Stimulated activated CD4-positive, alpha-beta T cell treated with anti-CD3 and anti-CD28 coated beads, Interleukin-15, amount 100 ng/mL, for 24 hours (primary cell): ENCODE data around the gene ZFAND3.

Experiments used
- DNase-seq: peaks from one replicate; pipeline ENCODE4 v3.0.0-alpha.2; 2020

Gene ZFAND3

DNA sequence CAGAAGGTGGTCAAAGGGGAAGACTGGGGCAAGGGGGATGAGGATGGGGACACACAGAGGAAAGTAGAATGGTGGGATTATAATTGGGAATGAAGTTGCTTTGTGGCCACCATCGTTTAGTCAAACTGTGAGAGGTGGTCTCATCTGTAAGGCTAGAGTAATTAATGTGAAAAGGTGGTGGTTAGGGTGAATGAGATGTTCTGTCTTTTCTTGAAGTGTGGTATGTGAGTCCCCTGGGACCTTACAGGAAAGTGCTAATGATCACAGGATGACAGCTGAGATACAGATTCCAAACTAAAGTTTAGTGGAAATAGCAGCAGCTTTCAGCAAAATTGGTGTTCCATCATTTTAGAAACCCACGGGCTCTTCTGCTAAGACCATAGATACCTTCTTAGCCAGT, 10.7 kb downstream of the ZFAND3 start:
- DNase-seq, result no peak

DNA sequence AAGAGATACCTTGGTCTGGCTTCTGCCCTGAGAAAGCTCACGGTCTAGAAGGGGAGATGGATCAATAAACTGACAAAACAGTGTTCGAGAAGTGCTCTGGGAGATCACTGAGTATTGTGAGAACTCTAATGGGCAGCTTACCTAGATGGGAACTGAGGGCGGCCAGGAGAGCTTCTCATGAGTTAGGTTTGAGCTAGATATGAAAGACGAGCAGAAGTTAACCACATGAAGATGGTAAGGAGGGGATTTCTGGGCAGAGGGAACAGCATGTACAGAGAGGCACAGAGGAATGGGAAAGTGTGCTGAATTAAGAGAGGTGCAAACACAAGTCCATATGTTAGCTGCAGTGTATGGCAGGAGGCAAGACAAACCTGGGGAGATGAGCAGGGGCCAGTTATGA, 11.9 kb downstream of the ZFAND3 start:
- no peak for DNase-seq

DNA sequence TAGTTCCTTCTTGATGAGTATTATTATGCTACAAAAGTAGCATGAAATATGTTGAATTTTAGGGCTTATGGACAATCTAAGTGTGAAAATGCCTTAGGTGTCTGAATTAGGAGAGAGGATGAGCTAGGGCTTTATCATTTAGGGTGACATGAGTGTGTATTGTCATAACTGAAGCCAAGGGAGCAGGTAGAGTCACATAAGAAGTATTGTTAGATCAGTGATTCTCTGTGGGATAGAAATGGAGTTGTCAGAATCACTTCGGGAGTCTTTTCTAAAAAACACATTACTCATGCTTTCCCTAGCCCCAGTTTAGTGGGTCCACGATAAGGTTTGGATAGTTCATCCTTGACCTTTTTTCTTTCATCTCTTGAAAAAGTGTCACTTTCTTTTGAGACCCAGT, 16.4 kb downstream of the ZFAND3 start:
- no peak for DNase-seq

- DNase-seq, result no peak
These were observed 18.8 kb downstream of the ZFAND3 start for GRCh38 chr6:37838219-37838921.

GRCh38 chr6:37840143-37840939, 20.8 kb downstream of the ZFAND3 start:
- no peak for DNase-seq

DNA sequence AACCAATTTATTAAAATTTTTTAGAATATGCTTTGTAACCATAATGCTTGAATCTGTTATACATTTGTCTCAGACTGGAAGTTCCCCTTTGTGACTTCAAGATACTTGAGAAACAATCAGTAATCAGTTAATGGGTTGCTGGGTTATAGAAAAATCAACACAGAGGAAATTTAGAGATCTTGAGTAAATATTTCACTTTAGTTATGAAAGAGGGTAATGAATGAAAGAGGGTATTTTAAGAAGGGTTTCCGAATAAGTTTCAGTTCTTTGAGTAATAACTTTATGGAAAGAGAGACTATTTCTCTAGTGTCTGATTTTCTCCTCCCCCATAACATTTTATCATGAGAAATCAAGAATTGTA, 21.4 kb downstream of the ZFAND3 start:
- no peak for DNase-seq

- DNase-seq, result no peak
These were observed 25.7 kb downstream of the ZFAND3 start for GRCh38 chr6:37845026-37845911.

- no peak for DNase-seq
These were observed 26.4 kb downstream of the ZFAND3 start for GRCh38 chr6:37845930-37846329.

DNA sequence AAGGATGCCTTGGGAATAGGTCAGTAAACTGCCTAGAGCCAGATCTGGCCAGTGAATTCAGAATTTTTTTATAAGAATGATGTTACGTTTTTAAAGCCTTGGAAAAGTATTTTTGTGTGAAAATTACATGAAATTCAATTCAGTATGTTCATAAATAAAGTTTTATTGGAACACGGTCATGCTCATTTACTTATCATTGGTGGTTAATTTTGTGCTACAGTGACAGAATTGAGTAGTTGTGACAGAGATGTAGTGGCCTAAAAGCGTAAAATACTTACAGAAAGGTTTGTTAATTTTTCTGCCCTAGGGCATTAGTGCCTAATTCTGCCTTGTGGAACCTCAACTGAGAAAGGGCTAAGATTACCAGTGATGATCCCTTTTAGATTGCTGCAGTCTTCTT, 28.2 kb downstream of the ZFAND3 start:
- no peak for DNase-seq

DNA sequence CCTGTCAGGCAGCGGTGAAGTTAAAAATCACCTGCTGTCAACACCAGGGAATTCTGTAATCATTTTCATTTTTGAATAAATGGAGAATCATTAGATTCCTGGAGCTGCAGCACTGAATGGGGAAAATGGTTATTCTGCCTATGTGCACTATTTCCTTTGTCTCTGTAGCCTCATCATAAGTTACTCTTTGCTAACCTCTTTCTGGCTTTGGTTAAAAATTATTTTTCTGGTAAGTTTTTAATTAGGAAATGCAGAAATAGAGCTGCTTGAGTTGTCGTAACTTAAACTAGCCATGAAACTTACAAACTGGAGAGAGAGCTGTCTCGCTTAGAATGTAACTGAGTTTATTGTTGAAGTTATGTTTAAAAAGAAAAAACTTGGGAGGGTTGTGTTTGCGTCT, 28.8 kb downstream of the ZFAND3 start:
- no peak for DNase-seq

DNA sequence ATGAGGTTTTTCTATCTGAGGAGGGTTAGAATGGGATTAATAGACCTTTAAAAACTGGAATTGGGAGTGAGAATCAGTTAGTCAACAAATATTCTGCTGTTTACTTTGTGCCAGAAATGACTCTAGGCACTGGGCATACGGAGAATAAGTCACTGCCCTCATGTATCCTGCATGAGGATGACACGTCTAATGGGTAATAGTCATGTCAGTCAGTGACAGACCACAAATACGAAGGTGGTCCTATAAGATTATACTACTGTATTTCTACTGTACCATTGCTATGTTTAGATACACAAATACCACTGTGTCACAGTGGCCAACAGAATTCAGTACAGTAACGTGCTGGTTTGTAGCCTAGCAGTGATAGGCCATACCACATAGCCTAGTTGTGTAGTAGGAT, 30.7 kb downstream of the ZFAND3 start:
- DNase-seq, result no peak

DNA sequence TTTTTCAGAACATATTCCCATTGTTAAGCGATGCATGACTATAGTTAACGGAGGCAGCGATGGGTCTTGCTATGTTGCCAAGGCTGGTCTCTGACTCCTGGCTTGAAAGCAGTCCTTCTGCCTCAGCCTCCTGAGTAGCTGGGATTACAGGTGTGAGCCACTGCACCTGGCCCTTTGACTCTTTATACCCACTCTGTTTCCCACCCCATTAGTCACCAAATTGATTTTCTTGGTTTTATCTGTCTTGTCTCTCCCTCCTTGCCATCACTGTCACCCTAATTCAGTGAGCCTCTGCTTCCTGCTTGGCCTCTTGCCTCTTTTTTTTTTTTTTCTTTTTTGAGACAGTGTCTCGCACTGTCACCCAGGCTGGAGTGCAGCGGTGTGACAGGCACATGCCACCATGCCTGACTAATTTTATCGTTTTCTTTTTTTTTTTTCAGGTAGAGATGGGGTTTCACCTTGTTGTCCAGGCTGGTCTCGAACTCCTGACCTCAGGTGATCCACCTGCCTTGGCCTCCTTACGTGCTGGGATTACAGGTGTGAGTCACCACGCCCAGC, 31.3 kb downstream of the ZFAND3 start:
- no peak for DNase-seq

DNA sequence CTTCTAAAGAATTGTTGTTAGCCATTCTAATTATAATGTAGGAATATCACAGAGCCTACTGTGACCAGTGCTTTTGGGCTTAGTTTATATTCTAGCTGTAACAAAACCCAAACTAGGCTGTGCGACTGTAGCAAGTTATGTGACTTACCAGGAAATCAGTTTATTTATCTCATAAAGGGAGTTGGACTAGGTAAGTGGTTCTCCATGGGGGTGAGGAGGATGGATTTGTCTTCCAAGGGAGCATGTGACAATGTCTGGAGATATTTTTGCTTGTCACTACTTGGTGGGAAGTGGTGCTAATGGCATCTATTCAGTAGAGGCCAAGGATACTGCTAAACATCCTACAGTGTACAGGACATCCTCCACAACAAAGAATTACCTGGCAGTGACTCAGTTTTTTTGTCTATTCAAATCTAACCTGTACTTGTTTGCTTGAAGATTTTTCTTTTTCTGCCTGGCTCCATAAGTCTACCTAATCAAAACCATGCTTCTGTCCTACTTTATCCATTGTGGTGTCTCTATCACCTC, 32.5 kb downstream of the ZFAND3 start:
- no peak for DNase-seq

DNA sequence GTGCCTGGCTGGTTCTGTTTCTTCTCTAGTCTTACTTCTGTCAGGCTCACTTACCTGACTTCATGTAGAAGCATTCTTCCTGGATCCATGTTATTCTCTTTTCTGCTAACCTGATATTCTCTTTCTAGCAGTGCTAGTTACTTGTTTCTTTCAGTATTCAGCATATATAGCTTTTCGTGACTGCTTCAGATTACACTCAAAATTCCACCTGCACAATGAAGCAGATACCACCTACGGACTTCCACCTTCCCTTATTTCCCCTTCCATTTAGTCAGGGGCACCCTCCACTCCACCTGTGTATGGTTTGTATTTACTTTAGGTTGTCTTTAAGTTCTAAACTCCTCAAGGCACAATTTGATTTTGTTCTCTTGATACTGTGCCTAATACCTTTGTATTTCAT, 36.8 kb downstream of the ZFAND3 start:
- no peak for DNase-seq

DNA sequence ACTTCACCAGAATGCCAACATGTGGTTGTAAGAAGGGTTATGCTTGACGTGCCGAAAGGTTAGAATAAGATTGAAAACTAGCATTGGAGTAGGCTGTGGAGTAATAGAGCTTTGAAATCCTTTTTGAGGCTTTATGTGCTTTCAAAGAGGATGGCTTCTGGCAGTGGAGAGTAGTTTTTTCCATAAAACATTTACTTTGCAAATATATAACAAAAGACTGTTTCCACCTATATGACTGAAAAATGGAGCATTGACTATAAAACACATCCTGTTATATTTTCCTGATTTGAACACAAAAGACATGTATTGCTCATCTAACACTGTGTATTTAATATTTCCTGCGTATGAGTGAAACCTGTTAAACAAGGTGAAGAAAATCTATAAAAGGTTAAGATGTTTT, 38.8 kb downstream of the ZFAND3 start:
- DNase-seq, result no peak

DNA sequence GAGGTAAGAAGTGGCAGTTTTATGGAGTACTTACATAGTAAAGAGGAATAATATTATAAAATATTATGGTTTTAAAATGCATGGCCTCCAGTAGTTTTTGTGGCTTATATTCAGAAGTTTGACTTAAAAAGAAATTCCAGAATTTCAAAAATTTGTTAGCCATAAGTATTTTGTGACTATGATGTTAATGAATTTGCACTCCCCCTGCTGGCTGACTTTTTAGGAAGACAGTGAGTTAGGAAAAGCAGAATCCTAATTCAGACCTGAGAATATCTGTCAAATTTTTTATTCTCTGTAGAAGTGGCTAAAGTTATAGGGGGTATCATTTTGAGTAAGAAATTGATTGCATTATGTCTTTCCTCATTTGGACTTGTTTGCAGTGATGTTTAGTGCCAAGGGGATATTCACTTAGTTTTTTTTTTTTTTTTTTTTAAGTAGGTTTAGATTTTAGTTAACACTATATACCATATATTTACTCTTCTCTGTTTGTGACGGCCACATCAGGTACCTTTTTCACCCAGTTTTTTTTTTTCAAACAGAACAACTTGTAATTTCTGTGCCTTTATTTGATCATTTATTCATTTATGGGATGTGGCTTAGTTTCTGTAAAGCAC, 40.8 kb downstream of the ZFAND3 start:
- peak; percentile 23 for DNase-seq

DNA sequence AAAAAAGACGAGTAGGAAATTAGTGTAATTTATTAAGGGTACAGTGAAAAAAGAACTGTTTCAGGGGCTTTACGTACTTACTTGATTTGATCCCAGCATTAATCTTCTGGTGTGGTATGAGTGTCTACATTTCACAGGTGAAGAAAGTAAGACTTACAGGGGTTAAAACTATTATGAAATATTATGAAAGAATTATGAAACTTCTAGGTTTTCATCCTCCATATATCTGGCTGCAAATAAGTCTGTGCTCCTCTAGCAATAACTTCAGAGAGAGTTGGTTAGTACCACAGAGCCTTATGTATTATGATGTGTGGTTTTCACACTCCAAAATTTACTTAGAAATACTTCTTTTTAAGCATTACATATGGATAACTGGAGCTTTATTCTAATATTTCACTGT, 41.9 kb downstream of the ZFAND3 start:
- DNase-seq, result no peak

GRCh38 chr6:37862430-37862829, 42.9 kb downstream of the ZFAND3 start:
- DNase-seq, result no peak

GRCh38 chr6:37862992-37863391, 43.5 kb downstream of the ZFAND3 start:
- DNase-seq, result no peak

DNA sequence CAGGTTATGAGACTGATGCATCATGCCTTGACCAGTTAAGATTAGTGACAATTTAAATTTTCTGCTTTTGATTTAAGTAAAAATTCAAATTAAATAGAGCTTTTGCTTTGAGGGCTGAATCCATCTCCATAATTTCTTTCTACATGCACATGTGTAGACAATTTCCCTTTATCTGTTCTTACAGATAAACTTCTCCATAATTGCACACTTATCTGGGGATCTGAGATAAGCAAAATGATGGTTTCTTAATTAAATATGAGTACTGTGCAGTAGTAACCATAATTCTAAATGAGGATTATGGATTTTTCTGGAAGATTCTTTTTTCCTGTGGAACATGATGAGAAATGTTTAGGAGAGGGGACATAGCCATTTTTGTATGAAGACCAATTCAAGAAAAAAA, 44.7 kb downstream of the ZFAND3 start:
- DNase-seq, result no peak

- DNase-seq, result no peak
These were observed 46.0 kb downstream of the ZFAND3 start for GRCh38 chr6:37865504-37865903.
